Stimulated activated effector memory CD8-positive, alpha-beta T cell treated with anti-CD3 and anti-CD28 coated beads, Interleukin-12 subunit alpha, Interleukin-12 subunit beta, amount 100 ng/mL, for 72 hours (primary cell): ENCODE measurements around the gene ANKFN1.

ENCODE experiments used
- ATAC-seq: fragments of 150-1000 bp; cut with Tn5 transposase; 2 replicates; pipeline ENCODE4 v1.10.0; 2021
- DNase-seq, 2 donors: peaks; one replicate each; pipeline ENCODE4 v3.0.0; 2021 to 2022; ENCODE audit warnings: low spot score in 2 of 2
- H3K27ac Mint-ChIP-seq: one replicate; pipeline ENCODE4 v1.8.0; 2022; ENCODE audit warnings: mild to moderate bottlenecking, mixed read lengths
- H3K36me3 Mint-ChIP-seq: one replicate; pipeline ENCODE4 v1.8.0; 2022; ENCODE audit warnings: mild to moderate bottlenecking, mixed read lengths
- H3K4me1 Mint-ChIP-seq: one replicate; pipeline ENCODE4 v1.8.0; 2022; ENCODE audit warnings: mixed read lengths
- H3K4me3 Mint-ChIP-seq: one replicate; pipeline ENCODE4 v1.8.0; 2022; ENCODE audit warnings: mild to moderate bottlenecking, mixed read lengths
- H3K9me3 Mint-ChIP-seq: one replicate; pipeline ENCODE4 v1.8.0; 2022; ENCODE audit warnings: mixed read lengths

ANKFN1 gene

DNA sequence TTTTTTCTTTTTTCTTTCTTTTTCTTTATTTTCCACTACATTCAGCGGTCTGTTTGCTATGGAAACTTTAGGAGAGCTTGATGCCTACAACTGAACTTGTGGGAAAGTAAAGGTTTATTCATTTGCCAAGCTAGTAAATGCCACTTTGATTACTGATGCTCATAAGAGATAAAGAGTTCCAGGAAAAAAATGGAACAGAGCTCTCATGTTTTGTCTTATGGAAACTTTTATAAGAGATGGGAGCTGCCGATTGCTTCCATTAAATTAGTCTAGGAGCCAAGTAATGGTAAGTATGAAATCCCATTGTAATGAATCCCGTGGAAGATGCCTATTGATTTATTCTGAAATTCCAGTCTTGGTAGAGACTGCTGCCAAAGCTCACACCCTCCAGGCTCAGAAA is 7.1 kb downstream of the ANKFN1 start:
- Mint-ChIP-seq H3K4me3 (no peak overlapping the region), H3K36me3 (no peaks in the 10 kb centered on the region), H3K27ac (no peak overlapping the region), H3K4me1 (no peaks in the 10 kb centered on the region), H3K9me3 (no peaks in the 10 kb centered on the region)
- DNase-seq = no peak
- ATAC-seq = no peak

DNA sequence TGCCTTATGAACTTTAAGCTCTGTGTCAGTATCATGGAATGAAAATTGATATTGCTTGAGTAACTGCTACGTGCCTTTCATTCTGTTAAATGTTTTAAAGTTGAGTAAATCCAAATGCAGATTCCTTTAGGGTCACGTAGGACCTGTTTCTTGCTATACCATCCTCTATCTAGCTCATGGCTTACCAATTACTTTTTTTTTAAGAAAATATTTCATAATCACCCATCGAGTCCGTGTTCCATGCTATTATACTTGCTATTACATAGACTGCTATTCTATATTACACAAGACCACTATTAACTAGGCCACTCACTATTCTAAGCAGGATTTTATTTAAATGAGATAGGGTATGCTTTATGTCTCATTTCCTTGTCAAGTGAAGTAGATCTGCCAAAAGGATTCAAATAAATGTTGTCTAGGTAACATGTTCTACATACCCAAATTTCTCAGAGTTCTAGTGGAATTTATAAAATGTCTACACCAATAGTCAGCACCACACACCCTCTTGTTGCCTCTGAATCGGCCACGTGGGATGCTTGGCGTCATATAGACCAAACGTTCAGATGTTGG is 11.9 kb downstream of the ANKFN1 start:
- Mint-ChIP-seq H3K4me3 (no peak overlapping the region), H3K9me3 (peaks cover 2% of the 10 kb centered on the region), H3K4me1 (no peaks in the 10 kb centered on the region), H3K27ac (no peak overlapping the region), H3K36me3 (no peaks in the 10 kb centered on the region)
- DNase-seq = no peak
- no peak for ATAC-seq

DNA sequence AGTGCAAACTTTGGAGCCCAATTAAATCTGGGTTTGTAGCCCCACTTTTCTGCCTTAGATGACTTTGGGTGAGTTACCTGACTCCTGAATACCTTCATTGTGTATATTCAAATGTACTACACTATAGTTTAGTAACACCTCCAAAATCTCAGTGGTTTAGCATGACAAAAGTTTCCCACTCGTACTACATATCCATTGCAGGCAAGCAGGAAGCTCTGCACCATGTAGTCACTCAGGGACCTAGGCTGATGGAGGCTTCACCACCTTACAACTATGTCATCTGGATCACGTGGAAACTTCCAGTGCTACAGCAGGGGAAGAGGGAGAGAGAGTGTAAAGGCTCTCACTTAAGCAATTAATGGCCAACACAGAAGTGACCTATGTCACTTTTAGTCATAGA is 14.2 kb downstream of the ANKFN1 start:
- Mint-ChIP-seq H3K9me3 (peaks cover 3% of the 10 kb centered on the region), H3K4me3 (no peak overlapping the region), H3K4me1 (no peaks in the 10 kb centered on the region), H3K27ac (no peak overlapping the region), H3K36me3 (no peaks in the 10 kb centered on the region)
- DNase-seq (no peak), ATAC-seq (no peak)

DNA sequence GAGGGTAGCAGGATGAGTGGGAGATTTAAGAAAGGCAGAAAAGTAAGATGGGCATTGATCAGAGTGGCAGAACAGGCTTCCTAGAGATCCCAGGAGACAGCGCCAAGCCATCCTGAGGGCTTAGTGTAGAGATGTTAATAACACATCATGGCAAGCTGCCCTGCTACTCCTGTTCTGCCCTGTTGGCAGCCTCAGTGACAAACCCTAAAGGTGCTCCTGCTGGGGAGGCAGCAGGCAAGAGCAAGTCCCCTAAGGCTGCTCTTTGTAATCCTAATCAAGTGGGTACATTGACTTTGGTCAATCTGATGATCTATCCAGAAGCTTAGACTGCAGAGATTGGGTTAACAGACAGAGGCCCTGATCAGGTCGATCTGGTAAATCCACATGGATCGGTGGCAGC is 16.3 kb downstream of the ANKFN1 start:
- ATAC-seq (no peak), DNase-seq (no peak)
- peaks cover 3% of the 10 kb centered on the region for H3K9me3 Mint-ChIP-seq
- no peaks in the 10 kb centered on the region for H3K36me3 Mint-ChIP-seq
- no peak overlapping the region for H3K4me3 Mint-ChIP-seq
- no peaks in the 10 kb centered on the region for H3K4me1 Mint-ChIP-seq
- H3K27ac Mint-ChIP-seq = no peak overlapping the region

DNA sequence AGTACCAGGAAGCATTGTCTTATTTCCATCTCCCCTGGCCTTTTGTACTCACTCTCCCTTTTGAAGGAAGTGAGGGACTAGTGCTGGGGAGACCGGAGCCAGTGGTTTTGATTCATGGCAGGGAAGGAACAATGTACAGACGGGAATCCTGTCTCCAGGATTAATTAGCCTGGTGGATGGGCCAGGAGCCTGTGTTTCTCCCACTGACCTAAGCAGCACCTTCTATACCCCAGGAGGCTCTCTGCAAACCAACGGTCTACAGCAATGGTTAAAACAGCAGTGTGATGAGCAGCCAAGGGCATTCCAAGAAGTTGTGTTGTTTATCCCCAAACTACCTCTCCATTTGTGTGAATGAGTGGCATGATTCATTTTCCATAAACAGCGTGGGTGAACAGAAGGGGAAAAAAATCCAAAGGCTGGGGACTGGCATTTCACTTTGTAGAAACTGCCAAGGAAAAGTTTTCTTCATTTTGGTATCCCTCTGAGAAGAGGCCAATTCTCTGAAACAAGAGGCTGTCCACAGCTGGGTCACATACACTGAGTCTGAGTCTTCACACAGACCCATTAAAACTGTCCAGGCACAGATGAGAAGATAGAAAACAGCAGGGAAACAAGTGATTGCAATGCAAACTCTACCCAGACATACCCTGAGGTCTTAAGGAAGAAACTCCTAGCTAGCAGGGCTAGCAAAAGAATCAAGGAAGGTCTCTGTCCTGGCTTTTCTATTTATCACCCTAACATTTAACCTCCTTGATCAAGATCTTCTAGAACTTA is 18.1 kb downstream of the ANKFN1 start:
- Mint-ChIP-seq H3K27ac (no peak overlapping the region), H3K36me3 (no peaks in the 10 kb centered on the region), H3K9me3 (peaks cover 3% of the 10 kb centered on the region), H3K4me1 (no peaks in the 10 kb centered on the region), H3K4me3 (no peak overlapping the region)
- ATAC-seq (no peak), DNase-seq (no peak)

DNA sequence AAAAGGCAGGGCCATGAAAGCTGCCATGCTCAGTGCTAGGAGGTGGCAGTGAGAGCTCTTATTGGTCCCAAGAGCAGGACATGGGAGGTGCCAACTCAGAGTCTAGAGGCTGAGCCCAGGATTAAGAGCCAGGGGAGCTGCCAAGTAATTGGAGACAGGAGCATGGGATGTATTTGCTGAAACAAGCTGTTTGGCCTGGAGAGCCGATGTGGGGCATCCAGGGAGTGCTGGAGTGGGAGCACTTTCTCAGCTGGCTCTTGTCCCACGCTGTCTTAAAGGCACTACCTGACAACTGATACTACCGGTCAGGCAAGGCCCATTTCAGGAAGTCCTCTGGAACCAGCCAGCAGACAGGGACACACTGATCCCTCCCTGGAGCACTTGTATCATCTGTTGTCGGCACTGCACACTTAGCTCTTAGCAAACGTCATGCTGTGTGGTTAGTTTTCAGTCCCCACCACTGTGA is 19.3 kb downstream of the ANKFN1 start:
- no peaks in the 10 kb centered on the region for H3K36me3 Mint-ChIP-seq

DNA sequence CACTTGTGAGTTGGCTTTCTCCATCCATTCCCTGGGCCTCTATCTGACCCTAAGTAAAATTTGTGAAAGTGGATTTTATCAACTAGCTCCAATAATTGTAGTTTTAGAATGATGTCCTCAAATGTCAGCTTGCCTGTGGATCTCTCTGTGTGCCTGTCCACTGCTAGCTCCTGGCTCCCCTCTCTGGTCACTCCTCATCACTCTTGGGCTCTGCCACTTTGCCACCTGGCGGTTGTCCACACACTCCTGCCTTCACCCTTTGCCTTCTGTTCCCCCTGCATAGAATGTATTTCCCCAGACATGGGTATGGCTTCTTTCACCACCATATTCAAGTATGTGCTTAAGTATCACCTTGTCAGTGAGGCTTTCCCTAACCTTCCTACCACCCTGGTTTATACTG is 19.8 kb downstream of the ANKFN1 start:
- H3K27ac Mint-ChIP-seq = no peak overlapping the region
- H3K4me3 Mint-ChIP-seq = no peak overlapping the region
- no peaks in the 10 kb centered on the region for H3K4me1 Mint-ChIP-seq
- ATAC-seq = no peak
- peaks cover 3% of the 10 kb centered on the region for H3K9me3 Mint-ChIP-seq
- no peak for DNase-seq
- H3K36me3 Mint-ChIP-seq = no peaks in the 10 kb centered on the region

More for the DNA sequence above, 19.3 kb downstream of the ANKFN1 start:
- DNase-seq (no peak), ATAC-seq (no peak)
- Mint-ChIP-seq H3K4me1 (no peaks in the 10 kb centered on the region), H3K9me3 (peaks cover 3% of the 10 kb centered on the region), H3K4me3 (no peak overlapping the region), H3K27ac (no peak overlapping the region)

DNA sequence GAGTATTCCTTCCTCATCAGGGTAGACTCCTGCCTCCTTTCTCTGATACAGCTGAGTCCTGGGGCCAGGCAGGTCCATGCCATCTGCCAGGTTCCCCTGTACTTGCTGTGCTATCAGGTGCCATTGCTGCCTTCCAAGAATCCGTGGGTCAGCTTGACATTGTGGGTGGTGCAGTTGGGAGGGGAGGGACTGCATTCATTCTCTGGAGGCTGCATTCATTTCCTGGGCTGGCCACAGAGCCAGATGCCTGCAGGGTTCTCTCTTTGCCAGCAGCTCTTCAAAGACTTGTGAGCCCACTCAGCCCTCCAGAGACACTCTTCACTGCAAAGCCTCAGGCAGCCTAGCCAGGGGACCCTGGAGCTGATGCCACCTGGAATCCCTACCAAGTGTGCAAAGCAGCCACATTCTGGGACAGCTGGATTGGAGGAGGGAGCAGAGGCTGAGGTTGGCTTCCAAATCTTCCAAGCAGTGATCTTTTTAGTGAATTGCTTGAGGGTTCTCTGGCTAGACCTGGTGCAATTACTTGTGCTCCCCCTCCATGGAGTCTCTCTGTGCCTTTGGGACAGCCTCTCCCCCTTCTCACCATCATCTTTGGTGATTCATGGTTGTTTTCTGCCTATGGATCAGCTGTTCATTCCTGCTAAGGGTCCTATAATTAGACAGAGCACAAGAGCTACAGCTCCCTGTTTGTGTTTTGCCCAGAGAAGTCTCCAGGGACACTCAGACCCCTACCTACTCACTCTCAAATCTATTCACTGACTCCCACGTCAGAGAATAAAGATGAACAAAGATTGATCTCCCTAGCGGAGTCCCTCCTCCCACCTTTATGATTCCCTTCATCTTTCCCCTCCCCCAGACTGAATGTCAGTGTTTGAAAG is 20.9 kb downstream of the ANKFN1 start:
- no peak for ATAC-seq
- no peaks in the 10 kb centered on the region for H3K4me1 Mint-ChIP-seq

DNA sequence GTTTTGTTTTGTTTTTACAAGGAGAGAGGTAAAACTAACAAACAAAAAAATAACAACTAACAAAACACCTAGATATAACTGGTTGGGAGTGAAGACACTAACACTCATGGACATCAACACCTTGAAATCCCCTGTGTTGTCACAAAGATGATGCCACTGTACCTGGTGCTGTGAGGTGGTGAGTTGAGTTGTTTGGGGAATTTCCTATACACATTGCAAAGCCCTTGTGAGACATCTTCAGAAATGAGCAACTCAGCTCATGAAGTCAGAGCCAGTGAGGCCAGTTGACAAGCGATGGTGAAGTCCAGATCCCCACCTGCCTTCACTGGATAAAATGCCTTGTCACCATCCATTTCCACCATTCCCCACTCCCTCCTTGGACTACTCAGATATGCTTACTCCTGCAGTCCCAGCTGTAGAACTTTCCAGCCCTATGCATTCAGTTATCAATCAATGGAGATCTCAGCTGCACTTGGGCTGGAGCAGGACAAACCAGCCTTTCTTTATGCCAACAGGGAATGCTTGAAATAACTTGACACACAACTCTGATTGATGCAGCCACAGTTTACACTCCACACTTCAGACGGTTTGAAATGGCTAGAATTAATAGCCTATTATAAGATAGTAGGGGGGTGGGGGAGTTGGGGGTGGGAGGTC is 22.2 kb downstream of the ANKFN1 start:
- Mint-ChIP-seq H3K9me3 (no peaks in the 10 kb centered on the region), H3K27ac (no peak overlapping the region), H3K4me1 (no peaks in the 10 kb centered on the region), H3K36me3 (no peaks in the 10 kb centered on the region), H3K4me3 (no peak overlapping the region)
- no peak for DNase-seq
- no peak for ATAC-seq

More for the DNA sequence above, 20.9 kb downstream of the ANKFN1 start:
- H3K27ac Mint-ChIP-seq = no peak overlapping the region
- H3K4me3 Mint-ChIP-seq = no peak overlapping the region
- no peaks in the 10 kb centered on the region for H3K36me3 Mint-ChIP-seq
- peaks cover 3% of the 10 kb centered on the region for H3K9me3 Mint-ChIP-seq
- no peak for DNase-seq

DNA sequence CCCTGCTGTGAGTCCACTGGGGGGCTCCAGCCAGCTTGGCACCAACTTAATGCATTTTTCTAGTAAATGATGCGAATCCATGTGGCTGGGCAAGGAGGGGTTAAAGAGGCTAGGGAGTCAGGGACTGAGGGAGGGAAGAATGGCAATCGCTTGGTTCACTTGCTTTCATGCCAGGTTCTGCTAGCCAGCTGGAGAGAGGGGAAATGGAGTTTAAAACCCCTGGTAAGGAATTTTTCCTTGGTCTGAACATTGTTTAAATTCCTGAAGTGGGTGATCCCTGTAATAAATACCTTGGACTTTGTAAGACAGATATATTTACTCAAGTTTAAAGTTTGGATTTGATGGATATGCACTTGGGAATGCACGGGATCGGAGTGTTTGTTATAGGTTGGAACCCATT is 22.8 kb downstream of the ANKFN1 start:
- H3K4me3 Mint-ChIP-seq = no peak overlapping the region
- DNase-seq = no peak
- no peaks in the 10 kb centered on the region for H3K9me3 Mint-ChIP-seq
- no peaks in the 10 kb centered on the region for H3K36me3 Mint-ChIP-seq
- no peak for ATAC-seq
- H3K27ac Mint-ChIP-seq = no peak overlapping the region
- no peaks in the 10 kb centered on the region for H3K4me1 Mint-ChIP-seq

DNA sequence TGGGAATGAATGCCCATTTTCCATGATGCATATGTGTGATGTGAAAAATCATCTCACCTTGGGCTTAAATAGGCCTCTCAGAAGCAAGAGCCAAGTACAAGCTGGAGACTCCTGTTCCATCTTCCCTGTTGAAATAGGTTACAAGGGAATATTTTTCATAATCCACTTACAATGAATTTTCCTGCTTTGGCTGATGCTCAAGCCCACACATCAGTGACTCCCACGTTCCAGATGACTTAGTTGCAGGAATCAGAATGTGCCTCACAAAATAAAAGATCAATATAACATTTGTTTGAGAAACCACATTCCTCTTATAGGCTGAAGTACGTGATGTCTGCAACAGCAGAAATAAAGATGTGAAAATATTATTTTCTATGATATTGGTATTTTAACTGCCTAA is 24.1 kb downstream of the ANKFN1 start:
- Mint-ChIP-seq H3K4me1 (no peaks in the 10 kb centered on the region), H3K27ac (no peak overlapping the region), H3K9me3 (no peaks in the 10 kb centered on the region), H3K4me3 (no peak overlapping the region), H3K36me3 (no peaks in the 10 kb centered on the region)
- DNase-seq = no peak
- no peak for ATAC-seq

DNA sequence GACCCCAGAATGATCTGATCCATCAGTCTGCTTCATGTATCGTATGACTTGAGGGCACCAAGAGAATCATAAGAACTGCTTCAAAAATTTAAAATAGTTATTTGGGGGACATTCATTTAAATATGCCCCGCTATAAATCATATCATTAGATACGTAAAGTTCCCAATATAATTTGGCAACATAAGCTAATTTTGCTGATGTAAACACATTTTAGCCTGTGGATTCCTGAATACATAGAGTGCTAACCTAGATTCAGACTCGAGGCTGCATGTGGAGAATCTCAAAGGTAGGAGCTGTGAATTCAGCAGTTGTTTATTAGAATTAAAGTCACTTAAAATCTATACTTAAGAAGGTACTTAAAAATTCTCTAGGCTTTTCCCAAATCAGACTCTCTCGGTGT is 24.9 kb downstream of the ANKFN1 start:
- Mint-ChIP-seq H3K36me3 (no peaks in the 10 kb centered on the region), H3K4me1 (no peaks in the 10 kb centered on the region), H3K9me3 (no peaks in the 10 kb centered on the region), H3K4me3 (no peak overlapping the region), H3K27ac (no peak overlapping the region)
- no peak for ATAC-seq
- DNase-seq = no peak

DNA sequence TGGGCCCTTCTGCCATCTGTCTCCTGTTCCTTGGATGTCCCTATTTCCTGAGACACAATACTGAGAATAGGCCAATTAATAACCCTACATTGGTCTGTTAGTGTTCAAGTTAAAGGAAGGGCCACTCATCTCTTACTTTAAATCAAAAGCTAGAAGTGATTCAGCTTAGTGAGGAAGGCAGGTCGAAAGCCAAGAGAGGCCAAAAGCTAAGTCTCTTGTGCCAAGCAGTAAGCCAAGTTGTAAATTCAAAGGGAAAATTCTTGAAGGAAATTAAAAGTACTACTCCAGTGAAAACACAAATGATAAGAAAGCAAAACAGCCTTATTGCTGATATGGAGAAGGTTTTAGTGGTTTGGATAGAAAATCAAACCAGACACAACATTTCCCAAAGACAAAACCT is 28.8 kb downstream of the ANKFN1 start:
- H3K36me3 Mint-ChIP-seq = no peaks in the 10 kb centered on the region
- no peak overlapping the region for H3K4me3 Mint-ChIP-seq
- ATAC-seq (no peak), DNase-seq (no peak)
- no peak overlapping the region for H3K27ac Mint-ChIP-seq
- H3K9me3 Mint-ChIP-seq = peaks cover 2% of the 10 kb centered on the region
- no peaks in the 10 kb centered on the region for H3K4me1 Mint-ChIP-seq

DNA sequence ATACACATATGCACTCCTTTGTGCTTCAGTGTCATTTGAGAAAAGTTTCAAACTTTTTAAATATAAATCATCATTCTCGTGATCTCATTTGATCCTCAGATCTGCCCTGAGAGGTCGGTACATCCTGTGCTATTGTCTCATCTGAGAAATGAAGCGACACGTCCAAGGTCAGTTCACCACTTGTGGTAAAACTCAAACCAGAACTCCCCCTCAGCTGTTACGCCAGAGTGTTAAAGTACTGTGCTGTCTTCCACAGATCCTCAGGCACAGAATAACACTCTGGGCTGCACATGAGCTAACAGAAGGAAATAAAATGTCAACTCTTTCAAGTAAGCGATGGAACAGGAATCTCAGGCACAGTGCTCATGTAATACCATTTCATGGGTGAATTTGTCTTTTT is 31.4 kb downstream of the ANKFN1 start:
- Mint-ChIP-seq H3K9me3 (peaks cover 2% of the 10 kb centered on the region), H3K36me3 (no peaks in the 10 kb centered on the region), H3K4me3 (no peak overlapping the region), H3K4me1 (no peaks in the 10 kb centered on the region), H3K27ac (no peak overlapping the region)
- DNase-seq = no peak
- ATAC-seq = no peak

DNA sequence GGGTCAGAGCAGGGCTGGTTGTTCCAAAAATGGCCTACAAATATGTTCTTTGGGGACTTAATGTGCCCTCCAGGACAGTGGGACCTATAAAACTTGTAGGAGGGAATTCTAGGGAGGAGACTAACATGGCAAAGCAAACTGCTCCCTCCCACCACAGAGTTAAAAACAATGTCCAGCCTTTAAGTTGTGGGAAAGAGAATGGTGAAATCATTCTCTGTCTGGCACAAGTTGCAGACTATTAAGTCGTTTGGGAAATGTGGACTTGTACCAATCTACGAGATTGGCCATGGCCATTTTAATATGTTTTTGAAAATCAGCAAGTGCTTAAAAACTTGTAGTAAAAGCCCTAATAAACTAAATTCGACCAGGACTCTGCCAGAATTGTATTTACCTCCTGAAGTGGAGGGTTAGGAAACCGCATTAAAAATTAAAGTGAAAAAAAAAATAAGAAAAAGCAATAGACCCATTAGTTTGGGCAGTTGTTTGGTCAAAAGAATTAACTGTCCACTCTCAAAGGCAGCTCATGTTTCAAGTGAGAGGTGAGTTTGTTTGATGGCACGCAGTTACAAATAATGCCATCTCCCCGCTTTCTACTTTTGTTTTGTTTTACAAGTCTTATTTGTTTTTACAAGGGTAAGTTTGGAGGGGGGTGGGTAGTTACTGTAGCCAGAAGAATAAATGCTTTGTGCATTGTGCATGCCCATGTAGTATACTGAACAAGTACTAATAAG is 32.4 kb downstream of the ANKFN1 start:
- H3K4me1 Mint-ChIP-seq = no peaks in the 10 kb centered on the region
- H3K36me3 Mint-ChIP-seq = no peaks in the 10 kb centered on the region
- H3K27ac Mint-ChIP-seq = no peak overlapping the region
- DNase-seq (no peak), ATAC-seq (no peak)
- H3K4me3 Mint-ChIP-seq = no peak overlapping the region
- H3K9me3 Mint-ChIP-seq = peaks cover 2% of the 10 kb centered on the region
